HCT116 (cell line): ENCODE data around the gene TMEM178A. TPM values are rescaled to one million over a fixed set of nuclear protein-coding genes. Genes with fewer than 3 reads are reported as not detected.

ENCODE experiments used
- ATAC-seq: fragments of 200-7000 bp; cut with Tn5 transposase; 2 replicates; pipeline ENCODE4 v1.9.1; 2020; ENCODE audit warnings: mild to moderate bottlenecking, moderate library complexity
- BruUV-seq: library from RNA; stranded (reverse); fragments of 400-500 nt; replicated peaks from 2 replicates; lab custom pipeline; 2021; lab: Mats Ljungman, UMichigan
- CTCF ChIA-PET: fragments of 300-600 bp; sonication (Branson Sonifier 250); formaldehyde crosslinking; loops from one replicate; lab custom pipeline; 2021; ENCODE audit warnings: antibody characterized with exemption; lab: Charles Lee
- POLR2A ChIA-PET: fragments of 300-600, 350-600 bp; sonication (Branson Sonifier 250); formaldehyde crosslinking; loops from one replicate; lab custom pipeline; 2021; ENCODE audit warnings: antibody characterized with exemption; lab: Charles Lee
- RAD21 ChIA-PET, 2 experiments: fragments of 300-600 bp; sonication (Branson Sonifier 250); formaldehyde crosslinking; loops; one replicate each; lab custom pipeline; 2023; ENCODE audit warnings: low total read pairs in 2 of 2; ENCODE audit not compliant: uncharacterized antibody in 2 of 2, unreplicated experiment in 2 of 2, low non-redundant PET in 1 of 2; lab: Charles Lee
- DNase-seq: peaks from one replicate; pipeline ENCODE4 v3.0.0-alpha.2; 2010; ENCODE audit warnings: low read depth, low spot score
- H2AFZ ChIP-seq: fragments of 200-600 bp; shearing (Covaris generic), sonication (generic); 2 replicates; pipeline ENCODE4 v1.6.1; 2017; ENCODE audit warnings: low read depth, mixed run types, mixed read lengths, antibody characterized with exemption, low read length; ENCODE audit not compliant: poor library complexity, severe bottlenecking
- H3K27ac ChIP-seq: 2 replicates; pipeline ENCODE4 v1.5.1; 2012; ENCODE audit warnings: low read depth, low read length
- H3K27me3 ChIP-seq: fragments of 200-600 bp; sonication (generic); 2 replicates; pipeline ENCODE4 v1.6.1; 2016; ENCODE audit warnings: mixed run types, low read length, mixed read lengths; ENCODE audit not compliant: insufficient read depth
- H3K36me3 ChIP-seq, 2 experiments: fragments of 200-500 bp in 1 of 2; fragments of 200-600 bp in 1 of 2; sonication (Bioruptor generic) in 1 of 2; sonication (generic) in 1 of 2; 2 replicates each; pipeline versions ENCODE4 v1.5.1 to v1.6.1; 2014 to 2016; ENCODE audit warnings: low read length in 2 of 2, inconsistent platforms in 1 of 2, mixed read lengths in 1 of 2, mixed run types in 1 of 2; ENCODE audit not compliant: insufficient read depth in 2 of 2, control insufficient read depth in 1 of 2
- H3K4me1 ChIP-seq, 2 experiments: fragments of 200-600 bp in 1 of 2; sonication (generic) in 1 of 2; 2 replicates each; pipeline versions ENCODE4 v1.5.1 to v1.6.1; 2012 to 2017; ENCODE audit warnings: low read length in 2 of 2, inconsistent platforms in 1 of 2, mild to moderate bottlenecking in 1 of 2, mixed read lengths in 1 of 2, mixed run types in 1 of 2, moderate library complexity in 1 of 2; ENCODE audit not compliant: insufficient read depth in 2 of 2, control insufficient read depth in 1 of 2
- H3K4me2 ChIP-seq: fragments of 200-600 bp; sonication (generic); 2 replicates; pipeline ENCODE4 v1.6.1; 2017; ENCODE audit warnings: mixed run types, low read length, mixed read lengths
- H3K4me3 ChIP-seq, 2 experiments: fragments of 200-600 bp in 1 of 2; sonication (generic) in 1 of 2; replicated peaks in 1 of 2; 2 replicates each; pipeline ENCODE4 v1.5.1; 2011 to 2016; ENCODE audit warnings: low read length in 2 of 2, control low read depth in 1 of 2, low read depth in 1 of 2, mild to moderate bottlenecking in 1 of 2, mixed read lengths in 1 of 2, mixed run types in 1 of 2
- H3K79me2 ChIP-seq: fragments of 200-600 bp; sonication (generic); 2 replicates; pipeline ENCODE4 v1.6.1; 2017; ENCODE audit warnings: mild to moderate bottlenecking, mixed run types, low read length, moderate library complexity, mixed read lengths; ENCODE audit not compliant: insufficient read depth
- H3K9ac ChIP-seq: fragments of 200-600 bp; sonication (generic); 2 replicates; pipeline ENCODE4 v1.6.1; 2016; ENCODE audit warnings: low read length, mixed read lengths
- H3K9me2 ChIP-seq: fragments of 200-600 bp; sonication (generic), shearing (Covaris generic); 2 replicates; pipeline ENCODE4 v1.6.1; 2017; ENCODE audit warnings: mixed run types, mild to moderate bottlenecking, moderate library complexity; ENCODE audit not compliant: insufficient read depth
- H3K9me3 ChIP-seq, 2 experiments: fragments of 200-500 bp in 1 of 2; fragments of 200-600 bp in 1 of 2; sonication (Bioruptor generic) in 1 of 2; sonication (generic) in 1 of 2; 2 replicates each; pipeline ENCODE4 v1.6.1; 2014 to 2017; ENCODE audit warnings: low read length in 2 of 2, mixed read lengths in 2 of 2, inconsistent platforms in 1 of 2, low read depth in 1 of 2, mild to moderate bottlenecking in 1 of 2, mixed run types in 1 of 2, moderate library complexity in 1 of 2; ENCODE audit not compliant: control insufficient read depth in 1 of 2, insufficient read depth in 1 of 2
- H4K20me1 ChIP-seq: fragments of 200-600 bp; sonication (generic), shearing (Covaris generic); 2 replicates; pipeline ENCODE4 v1.6.1; 2017; ENCODE audit warnings: mixed run types, mild to moderate bottlenecking, moderate library complexity; ENCODE audit not compliant: insufficient read depth
- CEBPB ChIP-seq: IDR thresholded peaks from 2 replicates; pipeline ENCODE4 v1.6.1; 2012; ENCODE audit warnings: low read depth
- CTCF ChIP-seq, 3 experiments: fragments of 200-600 bp in 1 of 3; sonication (generic) in 1 of 3; IDR thresholded peaks in 2 of 3; conservative IDR thresholded peaks in 1 of 3; 2 replicates each; pipeline ENCODE4 v1.5.1; 2012 to 2017; ENCODE audit warnings: low read depth in 2 of 3, low read length in 2 of 3, antibody characterized with exemption in 1 of 3, borderline replicate concordance in 1 of 3, control low read depth in 1 of 3, mild to moderate bottlenecking in 1 of 3, mixed read lengths in 1 of 3, mixed run types in 1 of 3, moderate library complexity in 1 of 3; ENCODE audit not compliant: insufficient read depth in 1 of 3
- EGR1 ChIP-seq: IDR thresholded peaks from 2 replicates; pipeline ENCODE4 v1.6.1; 2012; ENCODE audit warnings: low read depth
- EZH2 ChIP-seq: fragments of 200-600 bp; sonication (generic); IDR thresholded peaks from 2 replicates; pipeline ENCODE4 v1.6.1; 2017; ENCODE audit warnings: antibody characterized with exemption, mixed run types
- EZH2phosphoT487 ChIP-seq: fragments of 200-600 bp; IDR thresholded peaks from 2 replicates; pipeline ENCODE4 v1.6.1; 2018; ENCODE audit warnings: antibody characterized with exemption, borderline replicate concordance
- FOSL1 ChIP-seq: IDR thresholded peaks from 2 replicates; pipeline ENCODE4 v1.6.1; 2012; ENCODE audit warnings: low read depth
- POLR2A ChIP-seq: IDR thresholded peaks from 2 replicates; pipeline ENCODE4 v1.7.0; 2011; ENCODE audit warnings: borderline replicate concordance; ENCODE audit not compliant: insufficient read depth, insufficient read length; ENCODE audit errors: extremely low read depth
- RAD21 ChIP-seq: IDR thresholded peaks from 2 replicates; pipeline ENCODE4 v1.6.1; 2012; ENCODE audit warnings: low read depth, mild to moderate bottlenecking
- REST ChIP-seq: IDR thresholded peaks from 2 replicates; pipeline ENCODE4 v1.6.1; 2012; ENCODE audit warnings: low read depth
- TCF7L2 ChIP-seq: IDR thresholded peaks from 2 replicates; pipeline ENCODE4 v1.7.0; 2011; ENCODE audit warnings: borderline replicate concordance, inconsistent platforms; ENCODE audit not compliant: insufficient read depth, insufficient read length; ENCODE audit errors: extremely low read depth
- YY1 ChIP-seq: IDR thresholded peaks from 2 replicates; pipeline ENCODE4 v1.6.1; 2011; ENCODE audit warnings: low read length, low read depth, moderate library complexity, mild to moderate bottlenecking; ENCODE audit not compliant: insufficient replicate concordance; ENCODE audit errors: extremely low read depth
- ZNF274 ChIP-seq: fragments of 200-500 bp; sonication (Bioruptor generic); IDR thresholded peaks from 2 replicates; pipeline ENCODE4 v1.6.1; 2014; ENCODE audit warnings: mild to moderate bottlenecking, low read depth, low read length, inconsistent platforms
- intact Hi-C: fragments of 100-400 bp; cut with micrococcal nuclease; formaldehyde crosslinking; loops from 2 replicates; pipeline ENCODE4 v1.10.0; 2022
- total RNA-seq: library from RNA; stranded (reverse); gene quantifications from one replicate; pipeline ENCODE4 v1.2.1, GENCODE V29; 2021; ENCODE audit not compliant: unreplicated experiment
- TF ChIP-seq, protein P1 (sequence below): IDR thresholded peaks from 2 replicates; pipeline ENCODE4 v1.6.1; 2012

Gene TMEM178A
- total RNA-seq, 1 experiment from 2014 or later, result 1.3 TPM

- H4K20me1 ChIP-seq, result no peaks in the 10 kb centered on the region
- H3K9me3 ChIP-seq, result no peaks in the 10 kb centered on the region
- POLR2A ChIA-PET, result no interaction called here
- H2AFZ ChIP-seq, result no peak overlapping the region
- no peaks in the 10 kb centered on the region for H3K36me3 ChIP-seq
- no TSS peak for BruUV-seq
- ATAC-seq, result no peak
- no peaks in the 10 kb centered on the region for H3K27me3 ChIP-seq
- no peak overlapping the region for H3K4me2 ChIP-seq
- intact Hi-C loops, result no loop called here
- RAD21 ChIA-PET, result no interaction called here
- TF ChIP-seq POLR2A (no peak), EZH2 (no peak), REST (no peak), RAD21 (no peak), FOSL1 (no peak), EZH2phosphoT487 (no peak), EGR1 (no peak), YY1 (no peak), CTCF (IDR thresholded peaks at IDR 0.05 in 2 of 3, conservative IDR thresholded peaks at IDR 0.05 in 1 of 3; ENCODE audit: borderline replicate concordance in 1 of 3, insufficient read depth in 1 of 3, low read depth in 2 of 3, low read length in 2 of 3) (no peak), TCF7L2 (no peak), CEBPB (no peak), ZNF274 (no peak)
- TF ChIP-seq, protein P1, sequence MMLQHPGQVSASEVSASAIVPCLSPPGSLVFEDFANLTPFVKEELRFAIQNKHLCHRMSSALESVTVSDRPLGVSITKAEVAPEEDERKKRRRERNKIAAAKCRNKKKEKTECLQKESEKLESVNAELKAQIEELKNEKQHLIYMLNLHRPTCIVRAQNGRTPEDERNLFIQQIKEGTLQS, result no peak
- TF ChIP-seq, all 23 proteins: peak for 0
- CTCF ChIA-PET, result no interaction called here
- Histone ChIP-seq H3K4me1 (no peaks in the 10 kb centered on the region), H3K79me2 (no peaks in the 10 kb centered on the region), H3K9me2 (no peaks in the 10 kb centered on the region), H3K9ac (no peak overlapping the region), H3K4me3 (no peak overlapping the region), H3K27ac (no peak overlapping the region)
- DNase-seq, result no peak
These were observed 17.1 kb upstream of the TMEM178A start for GRCh38 chr2:39648580-39648979.
